Measurements from ENCODE around the gene SCART1. TPM values are rescaled to one million over a fixed set of nuclear protein-coding genes. Genes with fewer than 3 reads are reported as not detected.

SCART1 gene
- total and polyA plus RNA-seq, 2 of the 4 experiments (the other 2 are of a cell fraction) = 0.54 to 2.1 TPM

DNA sequence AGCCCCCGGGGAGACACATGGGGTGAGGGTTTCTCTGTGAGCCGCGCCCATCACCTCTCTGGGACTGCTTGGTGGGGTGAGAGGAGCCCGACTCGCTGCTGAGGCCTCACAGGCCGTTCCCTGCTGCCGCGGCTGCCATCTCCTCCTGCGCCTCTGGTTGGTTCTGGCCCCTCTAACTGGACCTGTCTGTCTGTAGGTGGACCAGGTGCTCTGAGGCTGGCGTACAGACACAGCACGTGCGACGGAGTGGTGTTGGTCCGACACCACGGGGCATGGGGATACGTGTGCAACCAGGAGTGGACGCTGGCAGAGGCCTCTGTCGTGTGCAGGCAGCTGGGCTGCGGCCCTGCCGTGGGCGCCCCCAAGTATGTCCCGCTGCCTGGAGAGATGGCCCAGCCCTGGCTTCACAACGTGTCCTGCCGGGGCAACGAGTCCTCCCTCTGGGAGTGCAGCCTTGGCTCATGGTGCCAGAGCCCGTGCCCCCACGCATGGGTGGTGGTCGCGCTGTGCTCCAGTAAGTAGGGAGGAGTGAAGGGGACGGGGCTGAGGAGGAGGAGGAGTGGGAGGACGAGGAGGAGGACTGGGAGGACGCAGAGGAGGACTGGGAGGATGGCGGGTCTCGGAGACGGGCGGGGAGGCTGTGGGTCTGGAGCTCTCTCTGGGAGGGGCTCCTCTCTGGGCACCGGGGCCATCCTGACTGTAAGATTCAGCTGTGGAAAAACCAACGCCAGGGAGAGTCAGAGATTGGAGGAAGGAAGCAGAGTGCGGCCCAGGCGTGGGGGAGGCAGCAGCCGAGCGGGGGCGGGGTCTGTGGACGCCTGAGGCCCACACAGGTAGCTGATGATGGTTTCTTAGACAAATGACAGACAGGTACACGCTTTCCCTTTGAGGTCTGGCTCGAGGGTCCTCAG, 2.6 kb downstream of the SCART1 start:
- H2BK15ac ChIP-seq (ENCODE audit: low read depth, low read length) = no peak overlapping the region
- no peak overlapping the region for H4K91ac ChIP-seq (ENCODE audit: insufficient read depth, low read depth, low read length)
- no peaks in the 10 kb centered on the region for H4K20me1 ChIP-seq (ENCODE audit: insufficient read depth, low read length)
- no peak overlapping the region for H2BK20ac ChIP-seq (ENCODE audit: low read depth, low read length)
- H3K9ac ChIP-seq (ENCODE audit: low read depth, low read length) = no peak overlapping the region
- ChIA-PET POLR2A (ENCODE audit: unreplicated experiment) (no interaction called here), CTCF (no interaction called here)
- intact Hi-C loops (cut with micrococcal nuclease) = no loop called here
- in situ Hi-C loops (cut with MboI; ENCODE audit: low sequenced_read_pairs) = no loop called here
- H3K23ac ChIP-seq (ENCODE audit: low read depth, low read length) = no peak overlapping the region
- no peak overlapping the region for H2AK5ac ChIP-seq (ENCODE audit: low read depth, low read length)
- H3K27ac ChIP-seq (ENCODE audit: insufficient read depth, low read length) = no peak overlapping the region
- H2AK9ac ChIP-seq (replicated peaks; ENCODE audit: low read depth, low read length, poor library complexity) = no peak overlapping the region
- WGBS, 2 experiments (ENCODE audit: extremely low coverage in 2 of 2, insufficient read length in 1 of 2) = 83% methylated on average over 24 of the region's 46 CpGs; no CpG with 5 or more reads in 1 of the 2 experiments
- no peak overlapping the region for H3K4me3 ChIP-seq (ENCODE audit: insufficient read depth, low read depth, low read length)
- H3K9me1 ChIP-seq (ENCODE audit: insufficient read depth, low read length) = no peaks in the 10 kb centered on the region
- no peak overlapping the region for H3K18ac ChIP-seq (ENCODE audit: low read depth, low read length)
- no peak overlapping the region for H3K4me2 ChIP-seq (ENCODE audit: low read depth, low read length)
- H2BK120ac ChIP-seq (ENCODE audit: low read depth, low read length) = no peak overlapping the region
- H3K4me1 ChIP-seq (ENCODE audit: control insufficient read depth, insufficient read depth, low read length) = no peaks in the 10 kb centered on the region
- peak overlapping the region; percentile 14 for H2AFZ ChIP-seq (replicated peaks; ENCODE audit: low read length, poor library complexity)
- no peak overlapping the region for H3K4ac ChIP-seq (ENCODE audit: low read depth, low read length)
- BruUV-seq (replicated peaks) = no TSS peak
- H3K9me3 ChIP-seq (ENCODE audit: control insufficient read depth, insufficient read depth, low read length) = no peaks in the 10 kb centered on the region
- H3K27me3 ChIP-seq (ENCODE audit: control insufficient read depth, insufficient read depth, low read length) = no peaks in the 10 kb centered on the region
- no peak overlapping the region for H2BK5ac ChIP-seq (ENCODE audit: low read depth, low read length, poor library complexity, severe bottlenecking)
- ATAC-seq (ENCODE audit: low read depth) = no peak
- DNase-seq = no peak
- no peak overlapping the region for H4K8ac ChIP-seq (ENCODE audit: low read depth in 2 of 2, low read length in 2 of 2)
- dilution Hi-C loops (cut with HindIII; ENCODE audit: low sequenced_read_pairs, unreplicated experiment) = no loop called here
- no peaks in the 10 kb centered on the region for H3K36me3 ChIP-seq (ENCODE audit: control insufficient read depth, insufficient read depth, low read length)
- no peak overlapping the region for H3K14ac ChIP-seq (replicated peaks; ENCODE audit: low read depth, low read length)
- no peak overlapping the region for H3K56ac ChIP-seq (ENCODE audit: extremely low read depth, insufficient read depth, low read length)
- H4K5ac ChIP-seq (ENCODE audit: low read depth, low read length) = no peak overlapping the region
- no peaks in the 10 kb centered on the region for H3K79me1 ChIP-seq (ENCODE audit: low read depth in 1 of 2, low read length in 2 of 2)
- TF ChIP-seq RAD21 (IDR thresholded peaks at IDR 0.05; ENCODE audit: low read length) (no peak), FOS (IDR thresholded peaks at IDR 0.05; ENCODE audit: low read depth, low read length) (no peak), MAZ (IDR thresholded peaks at IDR 0.05; ENCODE audit: borderline replicate concordance, low read depth, low read length) (no peak), CEBPB (IDR thresholded peaks at IDR 0.05; ENCODE audit: low read depth, low read length) (no peak), POLR2A (IDR thresholded peaks at IDR 0.05; ENCODE audit: low read depth, low read length) (no peak), MAFK (IDR thresholded peaks at IDR 0.05; ENCODE audit: low read depth, low read length) (no peak), SMC3 (IDR thresholded peaks at IDR 0.05; ENCODE audit: low read depth, low read length) (no peak), CHD1 (IDR thresholded peaks at IDR 0.05; ENCODE audit: low read depth, low read length) (no peak), NFE2L2 (IDR thresholded peaks at IDR 0.05; ENCODE audit: low read depth, low read length) (no peak), CTCF (conservative IDR thresholded peaks at IDR 0.05; ENCODE audit: low read depth, low read length) (no peak), RCOR1 (IDR thresholded peaks at IDR 0.05; ENCODE audit: insufficient replicate concordance, low read length) (no peak), MXI1 (IDR thresholded peaks at IDR 0.05; ENCODE audit: borderline replicate concordance, low read depth, low read length) (no peak), BHLHE40 (IDR thresholded peaks at IDR 0.05; ENCODE audit: low read depth, low read length) (no peak)
- TF ChIP-seq, protein P1, sequence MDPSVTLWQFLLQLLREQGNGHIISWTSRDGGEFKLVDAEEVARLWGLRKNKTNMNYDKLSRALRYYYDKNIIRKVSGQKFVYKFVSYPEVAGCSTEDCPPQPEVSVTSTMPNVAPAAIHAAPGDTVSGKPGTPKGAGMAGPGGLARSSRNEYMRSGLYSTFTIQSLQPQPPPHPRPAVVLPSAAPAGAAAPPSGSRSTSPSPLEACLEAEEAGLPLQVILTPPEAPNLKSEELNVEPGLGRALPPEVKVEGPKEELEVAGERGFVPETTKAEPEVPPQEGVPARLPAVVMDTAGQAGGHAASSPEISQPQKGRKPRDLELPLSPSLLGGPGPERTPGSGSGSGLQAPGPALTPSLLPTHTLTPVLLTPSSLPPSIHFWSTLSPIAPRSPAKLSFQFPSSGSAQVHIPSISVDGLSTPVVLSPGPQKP (IDR thresholded peaks at IDR 0.05; ENCODE audit: borderline replicate concordance, low read depth, low read length) = no peak
- TF ChIP-seq, protein P2, sequence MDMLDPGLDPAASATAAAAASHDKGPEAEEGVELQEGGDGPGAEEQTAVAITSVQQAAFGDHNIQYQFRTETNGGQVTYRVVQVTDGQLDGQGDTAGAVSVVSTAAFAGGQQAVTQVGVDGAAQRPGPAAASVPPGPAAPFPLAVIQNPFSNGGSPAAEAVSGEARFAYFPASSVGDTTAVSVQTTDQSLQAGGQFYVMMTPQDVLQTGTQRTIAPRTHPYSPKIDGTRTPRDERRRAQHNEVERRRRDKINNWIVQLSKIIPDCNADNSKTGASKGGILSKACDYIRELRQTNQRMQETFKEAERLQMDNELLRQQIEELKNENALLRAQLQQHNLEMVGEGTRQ (IDR thresholded peaks at IDR 0.05; ENCODE audit: low read depth, low read length) = no peak
